Activated T-helper 2 cell treated with anti-CD3 and anti-CD28 coated beads, Interferon-gamma antibody, Interleukin-2, Interleukin-4, amounts not matched to agents 10 μg/mL and 5 μg/mL and 100 μg/mL, durations not matched to agents 14 hours and 24 hours and 36 hours (primary cell): Measurements from ENCODE around the gene THAP4. TPM values are rescaled to one million over a fixed set of nuclear protein-coding genes. Genes with fewer than 3 reads are reported as not detected.

Source experiments
- DNase-seq: peaks from one replicate; pipeline ENCODE4 v3.0.0; 2021; ENCODE audit warnings: low spot score
- H3K27ac Mint-ChIP-seq: one replicate; pipeline ENCODE4 v1.8.0; 2021; ENCODE audit warnings: mixed read lengths
- H3K27me3 Mint-ChIP-seq: one replicate; pipeline ENCODE4 v1.8.0; 2021; ENCODE audit warnings: low read depth, mixed read lengths
- H3K36me3 Mint-ChIP-seq: one replicate; pipeline ENCODE4 v1.8.0; 2021; ENCODE audit warnings: low read depth, mixed read lengths
- H3K4me1 Mint-ChIP-seq: one replicate; pipeline ENCODE4 v1.8.0; 2021; ENCODE audit warnings: low read depth, mixed read lengths
- H3K4me3 Mint-ChIP-seq: one replicate; pipeline ENCODE4 v1.8.0; 2021; ENCODE audit warnings: low read depth, mild to moderate bottlenecking, moderate library complexity, mixed read lengths
- H3K9me3 Mint-ChIP-seq: one replicate; pipeline ENCODE4 v1.8.0; 2021; ENCODE audit warnings: mixed read lengths
- intact Hi-C: fragments of 100-400 bp; cut with micrococcal nuclease; formaldehyde crosslinking; loops from one replicate; pipeline ENCODE4 v1.15.1; 2023
- total RNA-seq: library from RNA; stranded (reverse); gene quantifications from 2 replicates; pipeline ENCODE4 v1.2.3, GENCODE V29; 2022

The THAP4 gene
- total RNA-seq, 1 donor from 2014 or later, result 48.7 TPM

DNA sequence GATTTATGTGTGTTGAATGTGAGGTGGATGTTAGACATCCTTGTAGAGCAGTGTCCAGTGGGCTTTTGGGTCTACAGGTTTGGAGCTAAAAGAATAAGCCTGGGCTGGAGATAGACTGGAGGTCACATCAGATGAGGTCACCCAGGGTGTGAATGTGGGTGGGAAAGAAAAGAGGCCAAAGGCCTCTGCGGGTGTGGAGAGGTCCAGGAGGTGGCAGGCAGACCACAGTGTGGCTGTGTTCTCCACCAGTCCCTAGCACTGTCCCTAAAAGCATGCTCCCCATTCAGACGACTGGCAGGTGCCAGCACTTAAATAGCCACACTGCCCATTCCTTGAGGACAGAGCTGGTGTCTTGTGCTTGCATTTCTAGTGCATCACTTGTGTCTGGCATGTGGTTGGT, 4.7 kb upstream of the THAP4 start:
- intact Hi-C loops, result no loop called here
- DNase-seq, result no peak
- Mint-ChIP-seq H3K4me3 (no peak overlapping the region), H3K36me3 (peaks cover 42% of the 10 kb centered on the region), H3K27ac (no peak overlapping the region), H3K27me3 (no peaks in the 10 kb centered on the region), H3K4me1 (peaks cover 30% of the 10 kb centered on the region), H3K9me3 (no peaks in the 10 kb centered on the region)

DNA sequence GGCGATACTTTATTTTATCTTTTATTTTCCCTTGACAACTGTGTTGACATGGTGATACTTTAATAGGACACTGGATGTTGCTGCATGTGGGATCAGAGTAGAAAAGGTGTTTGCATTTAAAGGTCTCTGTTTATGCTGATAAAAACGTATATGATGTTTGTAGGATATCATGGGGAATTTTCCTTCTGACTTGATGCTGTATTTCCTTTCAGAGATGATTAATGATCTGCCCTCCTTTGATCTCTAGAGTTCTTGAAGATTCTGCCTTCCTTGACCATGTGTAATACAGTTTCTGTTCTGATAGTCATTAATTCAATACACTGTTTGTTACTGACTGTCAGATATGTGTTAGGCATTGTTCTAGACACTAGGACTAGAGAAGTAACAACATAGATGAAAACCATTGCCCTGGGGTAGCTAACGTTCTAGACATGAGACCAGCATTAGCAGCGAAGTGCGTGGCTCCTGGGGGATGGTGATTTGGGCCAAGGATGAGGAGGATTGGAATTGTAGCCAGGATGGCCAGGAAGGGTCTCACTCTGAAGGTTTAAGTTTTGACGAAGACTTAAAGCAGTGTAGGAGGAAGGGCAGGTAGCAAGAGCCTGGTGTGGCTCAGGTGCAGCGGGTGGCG, 3.3 kb upstream of the THAP4 start:
- intact Hi-C loops, result no loop called here
- H3K27ac Mint-ChIP-seq, result peak overlapping the region; percentile 26
- H3K36me3 Mint-ChIP-seq, result peaks cover 42% of the 10 kb centered on the region
- H3K4me1 Mint-ChIP-seq, result peaks cover 35% of the 10 kb centered on the region
- no peaks in the 10 kb centered on the region for H3K9me3 Mint-ChIP-seq
- DNase-seq, result no peak
- no peak overlapping the region for H3K4me3 Mint-ChIP-seq
- no peaks in the 10 kb centered on the region for H3K27me3 Mint-ChIP-seq

DNA sequence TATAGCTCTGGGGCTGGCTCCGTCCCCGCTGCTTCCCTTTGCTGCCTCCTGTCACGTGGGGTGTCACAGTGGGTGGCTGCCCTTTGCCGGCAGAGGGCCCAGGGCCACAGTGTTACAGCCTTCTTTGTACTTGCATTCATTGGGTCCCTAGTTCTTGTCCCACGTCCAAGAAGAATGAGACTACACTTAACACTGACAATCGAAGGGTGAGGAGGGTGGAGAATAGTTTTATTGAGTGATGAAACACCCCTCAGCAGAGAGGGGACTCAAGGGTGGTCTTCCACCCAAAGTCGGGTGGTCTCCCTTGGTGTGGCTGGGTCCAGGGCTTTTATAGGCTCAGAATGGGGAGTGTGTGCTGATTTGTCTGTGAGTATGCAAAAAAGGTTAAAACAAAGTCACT, 2.4 kb upstream of the THAP4 start:
- H3K4me1 Mint-ChIP-seq, result peaks cover 42% of the 10 kb centered on the region
- no peaks in the 10 kb centered on the region for H3K27me3 Mint-ChIP-seq
- H3K9me3 Mint-ChIP-seq, result no peaks in the 10 kb centered on the region
- intact Hi-C loops, result loop anchor here (5.0 to 10.0 kb wide), 2 partner anchors 132 to 485 kb away; partner anchors contain the start of genes PPP1R7 and STK25
- H3K36me3 Mint-ChIP-seq, result peaks cover 46% of the 10 kb centered on the region
- no peak overlapping the region for H3K27ac Mint-ChIP-seq
- no peak for DNase-seq
- no peak overlapping the region for H3K4me3 Mint-ChIP-seq

GRCh38 chr2:241638940-241639339, 2.0 kb upstream of the THAP4 start:
- H3K27ac Mint-ChIP-seq, result no peak overlapping the region
- DNase-seq, result no peak
- peak overlapping the region; percentile 94 for H3K4me3 Mint-ChIP-seq
- H3K4me1 Mint-ChIP-seq, result peaks cover 42% of the 10 kb centered on the region
- intact Hi-C loops, result loop anchor here (5.0 to 10.0 kb wide), 2 partner anchors 132 to 484 kb away; partner anchors contain the start of genes PPP1R7 and STK25
- H3K27me3 Mint-ChIP-seq, result no peaks in the 10 kb centered on the region
- peaks cover 46% of the 10 kb centered on the region for H3K36me3 Mint-ChIP-seq
- no peaks in the 10 kb centered on the region for H3K9me3 Mint-ChIP-seq

DNA sequence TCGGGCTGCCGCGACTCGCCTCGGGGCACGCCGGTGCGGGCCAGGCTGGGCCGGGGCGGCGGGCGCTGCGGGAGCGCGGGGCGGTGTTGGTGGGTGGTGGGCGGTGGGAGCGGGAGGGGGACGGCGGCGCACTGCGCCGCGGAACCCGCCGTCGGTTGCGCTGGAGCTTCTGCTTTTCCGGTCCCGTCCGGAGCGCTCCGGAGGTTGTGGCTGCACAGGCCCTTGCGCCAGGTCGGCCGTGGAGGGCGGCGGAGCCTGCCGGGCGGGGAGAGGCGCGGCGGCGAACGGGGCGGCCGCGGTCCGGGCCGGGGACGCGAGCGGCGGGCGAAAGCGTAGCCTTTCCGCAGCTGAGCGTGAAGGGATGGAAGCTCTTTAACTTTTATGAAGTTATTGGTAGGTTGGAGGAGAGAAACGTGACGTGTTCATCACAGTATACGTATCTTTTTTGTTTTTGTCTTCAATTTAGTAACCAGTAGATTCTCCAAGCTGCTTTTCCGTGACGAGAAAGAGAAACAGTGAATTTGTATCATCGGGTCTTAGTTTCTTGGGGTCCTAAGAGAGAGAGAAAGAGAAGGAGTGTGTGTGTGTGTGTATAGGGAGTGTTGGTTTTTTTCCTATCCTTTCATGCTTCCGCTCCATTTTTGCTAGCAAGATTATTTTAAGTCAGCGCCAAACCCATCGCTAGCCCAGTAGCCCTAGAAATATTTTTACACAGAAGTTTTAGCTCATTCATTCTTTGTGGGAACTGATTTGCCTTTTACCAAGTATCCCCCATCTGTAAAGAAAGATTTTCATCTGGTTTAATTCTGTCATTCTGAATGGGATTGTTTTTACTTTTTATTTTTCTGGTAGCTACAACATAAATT, 1.1 kb upstream of the THAP4 start:
- H3K4me3 Mint-ChIP-seq, result peak overlapping the region; percentile 94
- no peak for DNase-seq

DNA sequence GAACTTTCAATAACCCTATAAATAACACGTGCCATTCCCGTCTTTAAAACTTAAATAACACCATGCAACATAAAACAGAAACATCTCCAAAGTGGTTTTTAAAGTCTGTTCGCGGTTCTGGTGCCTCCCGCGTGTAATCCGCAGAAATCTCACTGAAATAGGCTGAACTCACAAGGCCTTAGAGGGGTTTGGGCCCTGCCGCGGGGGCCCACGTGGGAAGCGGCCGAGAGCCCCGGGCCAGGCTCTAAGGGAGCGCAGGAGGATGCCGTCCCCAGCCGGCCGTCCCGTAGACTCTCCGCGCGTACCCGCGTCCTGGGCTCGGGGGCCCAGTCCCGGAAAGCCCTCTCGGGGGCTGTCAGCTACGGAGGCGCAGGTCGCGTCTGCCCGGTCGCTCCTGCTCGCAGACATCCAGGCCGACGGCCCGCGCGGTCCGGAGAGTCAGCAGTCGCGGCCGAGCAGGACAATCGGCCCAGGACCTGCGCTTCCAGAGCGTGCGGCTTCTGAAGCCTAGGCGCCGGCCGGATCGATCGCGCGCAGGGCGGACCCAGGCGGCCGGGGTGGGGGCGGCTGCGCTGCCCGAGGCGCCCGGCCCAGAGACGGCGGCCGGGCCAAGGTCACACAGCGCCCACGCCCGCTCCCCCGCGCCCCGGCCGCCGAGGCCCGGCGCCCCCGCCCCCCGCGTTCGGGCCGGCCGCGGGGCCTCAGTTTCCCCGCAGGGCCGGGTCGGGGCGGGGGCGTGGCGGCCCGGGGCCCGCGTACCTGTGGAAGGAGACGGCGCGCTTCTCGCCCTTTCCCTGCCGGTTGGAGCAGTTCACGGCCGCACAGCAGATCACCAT, 558 bp downstream of the THAP4 start:
- H3K9me3 Mint-ChIP-seq, result no peaks in the 10 kb centered on the region
- H3K4me1 Mint-ChIP-seq, result peaks cover 34% of the 10 kb centered on the region
- H3K27me3 Mint-ChIP-seq, result no peaks in the 10 kb centered on the region
- peak; percentile 35 for DNase-seq
- H3K36me3 Mint-ChIP-seq, result peaks cover 59% of the 10 kb centered on the region
- peak overlapping the region; percentile 68 for H3K27ac Mint-ChIP-seq
- H3K4me3 Mint-ChIP-seq, result peak overlapping the region; percentile 81
- intact Hi-C loops, result loop anchor here (2.0 to 10.0 kb wide), 5 partner anchors 20 to 482 kb away; partner anchors contain the start of genes D2HGDH, DTYMK, PPP1R7 and STK25

More for the DNA sequence above, 1.1 kb upstream of the THAP4 start:
- H3K27ac Mint-ChIP-seq, result peak overlapping the region; percentile 92
- H3K27me3 Mint-ChIP-seq, result no peaks in the 10 kb centered on the region
- H3K36me3 Mint-ChIP-seq, result peaks cover 51% of the 10 kb centered on the region
- intact Hi-C loops, result loop anchor here (2.0 to 10.0 kb wide), 5 partner anchors 21 to 483 kb away; partner anchors contain the start of genes D2HGDH, DTYMK, PPP1R7 and STK25
- H3K9me3 Mint-ChIP-seq, result no peaks in the 10 kb centered on the region
- H3K4me1 Mint-ChIP-seq, result peaks cover 42% of the 10 kb centered on the region

DNA sequence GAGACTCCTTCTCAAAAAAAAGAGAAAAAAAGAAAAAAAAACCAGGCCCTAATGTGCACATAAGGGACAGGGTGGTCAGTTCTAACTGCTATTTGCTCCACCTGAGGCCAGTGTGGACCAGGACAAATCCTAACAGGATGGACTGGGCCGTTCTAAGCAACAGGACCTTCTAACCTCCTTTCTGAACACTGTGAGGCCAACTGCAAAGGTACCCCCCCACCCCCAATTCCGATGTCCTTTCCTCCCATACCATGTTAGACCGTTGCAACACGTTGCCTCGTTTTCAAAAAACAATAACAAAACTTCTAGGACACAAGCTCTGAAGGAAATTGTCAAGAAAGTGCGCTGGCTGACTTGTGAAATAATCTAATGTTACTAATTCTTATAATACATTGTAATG, 1.2 kb downstream of the THAP4 start:
- intact Hi-C loops, result loop anchor here (2.0 to 10.0 kb wide), 5 partner anchors 19 to 481 kb away; partner anchors contain the start of genes D2HGDH, DTYMK, PPP1R7 and STK25
- H3K9me3 Mint-ChIP-seq, result no peaks in the 10 kb centered on the region
- peaks cover 60% of the 10 kb centered on the region for H3K36me3 Mint-ChIP-seq
- peak overlapping the region; percentile 81 for H3K4me3 Mint-ChIP-seq
- H3K4me1 Mint-ChIP-seq, result peaks cover 31% of the 10 kb centered on the region
- H3K27ac Mint-ChIP-seq, result peak overlapping the region; percentile 68
- no peaks in the 10 kb centered on the region for H3K27me3 Mint-ChIP-seq
- no peak for DNase-seq

DNA sequence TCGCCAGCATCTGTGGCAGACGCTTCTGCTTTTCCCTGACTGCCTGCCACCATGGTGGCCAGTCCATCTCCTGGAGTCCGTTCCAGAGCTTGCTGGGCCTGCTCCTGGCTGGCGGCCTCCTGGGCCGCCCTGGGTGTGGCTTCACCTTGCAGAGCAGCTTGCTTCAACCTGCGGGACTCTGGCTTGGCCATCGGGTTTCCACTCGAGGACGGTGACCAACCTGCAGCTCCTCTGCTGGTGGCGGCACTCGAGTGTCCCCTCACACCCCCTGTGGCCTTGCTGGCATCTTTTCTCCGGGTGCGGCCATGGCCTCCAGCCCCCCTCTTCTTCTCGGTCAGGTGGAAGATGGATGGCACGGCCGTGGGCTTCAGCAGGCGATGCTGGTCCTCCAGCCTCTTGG, 3.4 kb downstream of the THAP4 start:
- no peak overlapping the region for H3K27ac Mint-ChIP-seq
- H3K36me3 Mint-ChIP-seq, result peaks cover 47% of the 10 kb centered on the region
- intact Hi-C loops, result loop anchor here (10.0 kb wide), 1 partner anchor 479 kb away; the partner anchor contains the start of gene PPP1R7
- DNase-seq, result no peak
- no peak overlapping the region for H3K4me3 Mint-ChIP-seq
- H3K27me3 Mint-ChIP-seq, result no peaks in the 10 kb centered on the region
- peaks cover 19% of the 10 kb centered on the region for H3K4me1 Mint-ChIP-seq
- no peaks in the 10 kb centered on the region for H3K9me3 Mint-ChIP-seq

DNA sequence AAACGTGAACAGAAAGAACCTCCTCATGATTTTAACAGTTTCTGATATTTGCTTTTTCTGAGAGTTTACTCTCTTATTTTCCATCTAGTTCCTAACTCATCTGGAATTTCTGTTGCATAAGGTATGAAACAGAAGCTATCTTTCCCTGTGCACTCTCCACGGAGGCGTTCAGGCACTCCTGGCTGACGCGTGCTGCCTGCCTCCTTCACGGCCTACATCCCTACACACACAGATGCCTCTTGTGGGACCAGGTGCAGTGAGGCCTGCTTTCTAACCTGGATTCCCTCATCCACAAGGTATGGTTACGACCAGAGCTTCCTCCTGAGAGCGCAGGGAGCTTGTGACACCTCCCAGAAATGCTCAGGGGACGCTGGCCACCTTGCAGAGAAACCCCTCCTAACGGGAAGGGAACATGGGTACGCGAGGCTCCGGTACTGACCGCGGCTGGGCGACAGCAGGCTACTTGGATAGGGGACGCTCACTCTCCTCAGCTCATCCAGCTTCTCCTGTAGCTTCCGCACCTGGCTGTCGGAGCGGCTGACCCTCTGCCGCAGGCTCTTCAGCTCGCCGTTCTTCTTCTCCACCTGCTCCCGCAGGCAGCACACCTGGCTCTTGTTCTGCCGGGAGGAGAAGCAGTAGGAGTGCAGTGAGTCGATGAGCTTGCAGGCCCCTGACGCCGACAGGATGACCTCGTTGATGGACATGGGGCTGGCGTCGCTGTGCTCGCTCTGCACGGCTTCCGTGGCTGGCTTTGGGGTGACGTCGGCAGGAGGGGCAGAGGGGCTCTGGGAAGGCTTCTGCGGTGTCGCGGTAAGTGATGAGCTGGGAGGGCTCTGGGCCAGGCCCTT, 4.3 kb downstream of the THAP4 start:
- H3K36me3 Mint-ChIP-seq, result peaks cover 51% of the 10 kb centered on the region
- intact Hi-C loops, result loop anchor here (10.0 kb wide), 1 partner anchor 478 kb away; the partner anchor contains the start of gene PPP1R7

GRCh38 chr2:241629762-241630435, 7.1 kb downstream of the THAP4 start:
- Mint-ChIP-seq H3K27ac (no peak overlapping the region), H3K27me3 (no peaks in the 10 kb centered on the region), H3K36me3 (peaks cover 44% of the 10 kb centered on the region), H3K4me1 (peaks cover 10% of the 10 kb centered on the region), H3K9me3 (no peaks in the 10 kb centered on the region), H3K4me3 (no peak overlapping the region)
- intact Hi-C loops, result loop anchor here (10.0 kb wide), 1 partner anchor 475 kb away; the partner anchor contains the start of gene PPP1R7
- DNase-seq, result no peak

More for the DNA sequence above, 4.3 kb downstream of the THAP4 start:
- Mint-ChIP-seq H3K4me1 (peaks cover 14% of the 10 kb centered on the region), H3K4me3 (no peak overlapping the region), H3K27ac (no peak overlapping the region), H3K27me3 (no peaks in the 10 kb centered on the region), H3K9me3 (no peaks in the 10 kb centered on the region)
- DNase-seq, result no peak

GRCh38 chr2:241627675-241628074, 9.3 kb downstream of the THAP4 start:
- peaks cover 6% of the 10 kb centered on the region for H3K4me1 Mint-ChIP-seq
- H3K9me3 Mint-ChIP-seq, result no peaks in the 10 kb centered on the region
- no peak overlapping the region for H3K27ac Mint-ChIP-seq
- DNase-seq, result no peak
- H3K36me3 Mint-ChIP-seq, result peaks cover 39% of the 10 kb centered on the region
- intact Hi-C loops, result no loop called here
- no peaks in the 10 kb centered on the region for H3K27me3 Mint-ChIP-seq
- H3K4me3 Mint-ChIP-seq, result no peak overlapping the region
